Stomach (tissue), 4 donors: ENCODE measurements around the gene ZYX.

ENCODE experiments used
- POLR2A ChIP-seq, 4 donors: fragments of 450-650 bp; IDR thresholded peaks; one replicate each; pipeline ENCODE4 v1.6.1; 2016; ENCODE audit warnings: antibody characterized with exemption in 4 of 4, control low read depth in 2 of 4, mild to moderate bottlenecking in 1 of 4, moderate library complexity in 1 of 4
- TF ChIP-seq, protein P1 (sequence below), 7 experiments: fragments of 450-650 bp in 4 of 7; fragments of 200-600 bp in 3 of 7; sonication (generic) in 3 of 7; IDR thresholded peaks; one replicate each; pipeline ENCODE4 v1.5.1; 2016 to 2019; ENCODE audit warnings: antibody characterized with exemption in 7 of 7, control low read depth in 2 of 7, mild to moderate bottlenecking in 1 of 7

DNA sequence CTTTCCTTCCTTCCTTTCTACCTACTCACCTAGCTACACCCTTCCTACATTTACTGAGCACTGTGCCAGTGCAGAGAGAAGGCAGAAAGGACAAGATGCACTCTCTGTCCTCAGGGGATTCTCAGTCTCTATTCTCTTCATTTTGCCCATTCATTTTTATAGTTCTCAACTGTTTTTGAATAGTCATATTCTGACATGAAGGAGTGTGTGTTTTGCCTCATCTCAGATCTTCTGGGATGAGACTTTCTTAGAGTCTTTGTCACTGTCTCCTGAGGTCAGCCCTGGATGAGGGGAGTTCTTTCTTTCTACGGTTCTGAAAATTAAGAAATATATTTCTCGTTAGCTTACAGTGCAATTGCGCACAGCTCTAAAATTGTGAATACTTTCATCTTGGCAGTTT is 43.9 kb upstream of the ZYX start:
- TF ChIP-seq, protein P1, sequence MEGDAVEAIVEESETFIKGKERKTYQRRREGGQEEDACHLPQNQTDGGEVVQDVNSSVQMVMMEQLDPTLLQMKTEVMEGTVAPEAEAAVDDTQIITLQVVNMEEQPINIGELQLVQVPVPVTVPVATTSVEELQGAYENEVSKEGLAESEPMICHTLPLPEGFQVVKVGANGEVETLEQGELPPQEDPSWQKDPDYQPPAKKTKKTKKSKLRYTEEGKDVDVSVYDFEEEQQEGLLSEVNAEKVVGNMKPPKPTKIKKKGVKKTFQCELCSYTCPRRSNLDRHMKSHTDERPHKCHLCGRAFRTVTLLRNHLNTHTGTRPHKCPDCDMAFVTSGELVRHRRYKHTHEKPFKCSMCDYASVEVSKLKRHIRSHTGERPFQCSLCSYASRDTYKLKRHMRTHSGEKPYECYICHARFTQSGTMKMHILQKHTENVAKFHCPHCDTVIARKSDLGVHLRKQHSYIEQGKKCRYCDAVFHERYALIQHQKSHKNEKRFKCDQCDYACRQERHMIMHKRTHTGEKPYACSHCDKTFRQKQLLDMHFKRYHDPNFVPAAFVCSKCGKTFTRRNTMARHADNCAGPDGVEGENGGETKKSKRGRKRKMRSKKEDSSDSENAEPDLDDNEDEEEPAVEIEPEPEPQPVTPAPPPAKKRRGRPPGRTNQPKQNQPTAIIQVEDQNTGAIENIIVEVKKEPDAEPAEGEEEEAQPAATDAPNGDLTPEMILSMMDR (IDR thresholded peaks at IDR 0.05), result no peak
- no peak for TF ChIP-seq POLR2A (IDR thresholded peaks at IDR 0.05)
